HG03139 (cell line): Measurements from ENCODE around the gene FHOD3.

ENCODE experiments used
- ATAC-seq: cut with Tn5 transposase; IDR thresholded peaks from one replicate; pipeline ENCODE4 v1.9.1; 2021; ENCODE audit not compliant: unreplicated experiment

FHOD3 gene

DNA sequence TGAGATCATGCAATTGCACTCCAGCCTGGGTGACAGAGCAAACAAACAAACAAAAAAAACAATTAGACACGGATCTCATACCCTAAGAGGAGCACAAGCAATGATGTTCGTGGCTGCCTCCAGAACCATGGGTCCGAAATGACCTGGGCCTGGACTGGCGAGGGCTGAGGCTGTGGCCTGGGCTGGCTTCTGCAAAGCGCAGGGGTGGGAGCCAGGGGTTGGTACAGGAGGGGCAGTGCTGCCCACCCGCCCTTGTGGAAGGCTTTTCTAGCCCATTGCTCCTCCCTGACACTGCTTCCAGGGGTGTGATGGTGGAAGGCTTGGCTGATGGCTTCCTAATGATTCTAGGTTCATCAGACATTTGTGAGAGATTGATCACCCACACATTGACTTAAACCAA lies 167.8 kb downstream of the FHOD3 start:
- no peak for ATAC-seq

DNA sequence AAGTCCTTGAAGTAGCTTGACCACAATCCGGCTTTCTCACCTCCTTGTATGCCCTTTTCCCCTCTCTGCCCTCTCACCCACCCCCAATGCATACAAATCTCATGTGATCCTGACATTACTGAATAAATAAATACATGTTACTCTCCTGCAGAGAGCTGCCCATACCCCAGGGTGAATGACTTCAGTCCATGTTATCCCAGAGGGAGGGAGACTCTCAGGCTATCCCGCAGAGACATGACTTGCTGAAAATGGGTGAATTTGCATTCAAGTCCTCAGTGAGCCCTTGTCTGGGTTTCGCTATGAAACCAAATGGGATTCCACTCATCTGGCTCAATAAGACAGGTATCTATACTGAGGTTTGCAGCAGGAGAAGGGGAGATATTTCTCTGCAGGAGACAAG lies 168.5 kb downstream of the FHOD3 start:
- no peak for ATAC-seq

DNA sequence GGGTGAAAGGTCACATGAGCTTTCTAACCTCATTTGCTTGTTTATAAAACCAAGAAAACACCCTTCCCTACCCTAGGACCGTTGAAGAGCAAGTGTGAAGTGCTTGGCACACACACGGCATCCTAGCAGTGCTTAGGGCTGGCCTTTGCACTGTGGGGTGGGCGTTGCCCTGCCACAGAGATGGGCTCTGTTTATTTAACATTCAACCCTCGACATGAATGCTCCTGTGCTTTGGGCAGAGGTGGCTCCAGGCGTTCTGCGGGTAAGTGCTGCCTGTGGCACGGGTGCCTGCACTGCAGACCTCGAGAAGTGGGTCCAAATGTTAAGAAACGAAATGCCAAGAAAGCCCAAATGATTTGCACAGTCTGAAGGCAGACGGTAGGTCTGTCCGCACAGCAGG lies 170.1 kb downstream of the FHOD3 start:
- no peak for ATAC-seq

DNA sequence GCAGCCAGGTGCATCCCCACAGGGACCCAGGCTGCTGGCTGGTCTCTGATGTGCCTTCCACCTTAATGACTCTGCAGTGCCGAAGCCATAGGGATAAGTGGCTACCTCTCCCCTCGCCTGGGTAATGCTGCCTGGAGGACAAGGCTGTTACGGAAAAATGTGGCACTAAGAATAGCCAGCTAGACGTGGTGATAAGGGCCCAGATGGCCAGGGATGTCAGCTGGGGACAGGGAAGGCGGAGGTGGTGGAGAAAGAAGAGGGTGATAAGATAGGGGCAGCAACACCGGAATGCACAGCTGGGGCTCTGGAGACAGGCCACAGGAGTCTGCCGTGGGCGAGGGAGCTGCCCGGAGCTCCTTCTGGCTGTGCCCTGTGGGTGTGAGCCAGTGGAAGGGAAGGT lies 170.6 kb downstream of the FHOD3 start:
- no peak for ATAC-seq

DNA sequence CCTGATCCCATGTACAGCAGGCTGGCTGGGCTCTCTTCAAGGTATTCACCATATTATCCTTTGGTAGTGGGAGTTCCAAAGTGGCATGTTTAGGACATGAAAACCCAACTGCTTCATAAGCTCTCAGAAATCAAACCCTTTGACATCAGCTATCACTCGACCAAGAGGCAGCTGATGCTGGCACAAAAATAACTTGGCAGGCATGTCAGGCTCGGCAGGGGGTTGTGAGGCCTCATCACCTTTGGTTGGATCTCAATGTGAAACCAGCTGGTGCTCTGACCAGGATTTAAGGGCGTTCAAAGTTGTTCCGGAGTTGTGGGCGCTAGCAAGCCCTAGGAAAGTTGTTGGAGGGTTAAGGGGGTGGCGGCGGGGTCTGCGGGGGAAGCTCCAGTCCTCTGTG lies 171.9 kb downstream of the FHOD3 start:
- no peak for ATAC-seq

DNA sequence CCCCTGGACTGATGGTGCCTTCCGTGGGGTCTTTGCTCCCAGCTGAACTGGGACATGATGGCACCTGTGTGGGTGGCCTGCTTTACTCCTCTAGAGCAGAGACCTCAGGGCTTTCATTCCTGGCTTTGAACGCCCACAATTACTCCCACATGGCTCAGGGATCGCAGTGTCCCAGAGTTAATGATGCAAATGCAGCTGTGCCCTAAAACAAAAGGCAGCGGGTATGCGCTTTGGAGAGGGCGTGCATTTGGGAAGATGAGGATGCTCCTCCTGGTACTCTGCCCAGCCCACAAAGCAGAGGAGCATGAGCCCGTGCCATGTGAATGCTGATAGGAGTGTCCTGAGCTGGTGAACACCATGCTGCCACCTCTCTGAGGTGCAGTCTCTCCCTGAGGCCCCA lies 173.4 kb downstream of the FHOD3 start:
- ATAC-seq = no peak

DNA sequence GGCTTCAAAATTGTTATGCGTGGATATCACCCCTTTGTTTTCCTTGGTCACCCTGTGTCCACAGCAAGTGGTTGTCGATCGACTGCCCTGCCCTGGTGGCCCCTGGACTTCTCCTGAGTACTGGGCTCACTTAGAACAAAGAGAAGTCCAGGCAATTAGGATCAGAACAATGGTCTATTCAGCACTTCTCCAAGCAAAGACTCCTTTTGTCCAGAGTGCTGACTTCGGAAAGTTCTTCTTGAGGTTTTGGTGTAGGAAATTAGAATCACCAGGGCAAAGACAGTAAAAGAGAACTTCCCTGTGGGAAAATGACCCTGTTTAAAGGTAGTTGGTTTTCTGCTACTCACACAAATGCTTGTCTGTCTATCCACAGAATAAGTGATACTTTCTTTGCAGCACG lies 173.9 kb downstream of the FHOD3 start:
- ATAC-seq = no peak

DNA sequence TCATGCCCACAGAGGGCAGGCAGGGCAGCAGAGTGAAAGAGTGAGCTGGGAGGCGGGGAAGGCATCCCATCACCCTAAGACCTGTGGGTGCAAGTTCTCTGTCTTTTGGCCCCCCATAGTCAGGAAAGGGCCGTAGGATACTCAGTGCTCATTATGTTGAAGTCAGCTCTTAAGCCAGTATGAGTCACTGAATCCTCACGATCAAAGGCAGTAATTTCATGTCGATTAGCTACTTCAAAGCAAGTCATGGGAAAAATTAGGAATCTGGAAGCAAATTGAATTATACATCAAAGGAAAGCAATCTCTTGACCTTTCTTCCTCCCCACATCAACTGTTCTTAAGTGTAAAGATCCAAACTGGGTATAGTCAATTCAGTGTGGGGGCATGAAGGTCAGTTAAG lies 178.9 kb downstream of the FHOD3 start:
- no peak for ATAC-seq

DNA sequence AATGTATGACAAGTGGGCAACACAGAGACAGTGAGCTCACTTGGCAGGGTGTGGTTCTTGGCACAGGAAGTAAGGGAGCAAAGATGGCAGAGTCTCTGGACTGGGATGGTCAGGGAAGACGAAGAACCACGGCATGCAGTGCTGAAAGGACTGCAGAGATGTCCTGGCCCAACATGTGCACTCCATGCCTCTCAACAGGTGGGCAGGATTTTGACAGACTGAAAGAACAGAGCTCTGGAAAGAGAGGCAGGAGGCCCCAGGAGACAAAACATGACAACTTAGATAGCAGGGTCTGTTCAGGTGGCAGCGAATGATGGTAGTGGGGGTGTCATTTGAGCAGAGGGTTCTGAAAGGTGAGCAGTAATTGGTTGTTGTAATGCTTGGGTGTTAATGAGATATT lies 180.3 kb downstream of the FHOD3 start:
- no peak for ATAC-seq

DNA sequence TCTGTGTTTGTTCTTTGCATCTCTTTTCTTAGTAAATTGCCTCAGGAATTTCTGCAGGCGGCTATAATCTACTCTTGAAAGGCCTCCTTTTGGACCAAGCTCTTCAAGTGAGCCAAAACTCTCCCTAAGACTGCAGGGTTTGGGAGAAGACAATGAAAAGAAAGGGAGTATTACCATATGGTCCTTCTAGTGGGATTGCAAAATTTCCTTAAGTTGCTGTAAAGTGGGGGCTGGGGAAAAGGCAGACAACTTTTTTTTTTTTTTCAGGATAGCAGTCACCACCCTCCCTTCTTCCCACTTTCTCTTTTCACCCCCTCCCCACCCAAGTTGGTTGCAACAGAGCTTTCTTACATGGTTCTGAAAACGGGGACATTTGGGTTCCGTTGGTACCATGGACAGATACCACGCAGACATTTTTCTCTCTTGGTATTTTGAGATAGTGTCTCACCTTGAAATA lies 183.7 kb downstream of the FHOD3 start:
- no peak for ATAC-seq

DNA sequence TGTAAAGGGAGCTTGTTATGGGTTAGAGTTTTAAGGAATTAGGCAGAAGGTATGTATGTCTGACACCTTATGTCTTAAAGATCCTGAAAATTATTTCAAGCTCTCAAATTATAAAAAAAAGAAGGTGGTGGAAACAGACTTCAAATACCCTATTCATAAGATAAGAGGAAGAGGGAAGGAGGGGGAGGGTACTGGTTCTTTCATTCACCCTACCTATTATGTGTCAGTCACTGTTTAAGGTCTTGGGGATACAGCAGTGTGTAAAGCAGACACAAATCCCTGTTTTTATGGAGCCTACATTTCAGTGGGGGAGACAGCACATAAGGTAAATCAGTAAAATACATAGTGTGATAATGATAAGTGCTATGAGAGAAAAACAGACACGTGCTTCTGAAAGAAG lies 184.4 kb downstream of the FHOD3 start:
- ATAC-seq = no peak

DNA sequence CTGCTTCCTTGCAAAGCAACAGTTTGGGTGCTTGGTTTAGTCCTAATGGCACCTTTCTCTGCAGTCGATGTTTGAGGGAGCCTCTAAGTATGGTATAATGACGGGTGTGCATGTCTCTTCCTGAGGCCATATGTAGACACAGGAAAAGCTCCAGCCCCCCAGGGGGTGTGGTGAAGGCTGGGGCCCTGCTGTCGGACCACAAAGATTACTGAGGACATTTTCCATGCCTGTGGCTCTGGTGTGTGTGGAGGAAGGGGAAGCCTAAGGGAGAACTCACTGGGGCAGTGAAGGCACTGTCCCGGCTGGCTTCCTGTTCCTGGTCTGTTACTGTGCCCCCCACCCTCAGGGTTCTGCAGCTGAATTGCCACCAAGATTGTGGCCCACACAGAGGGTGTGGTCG lies 187.1 kb downstream of the FHOD3 start:
- ATAC-seq = no peak

DNA sequence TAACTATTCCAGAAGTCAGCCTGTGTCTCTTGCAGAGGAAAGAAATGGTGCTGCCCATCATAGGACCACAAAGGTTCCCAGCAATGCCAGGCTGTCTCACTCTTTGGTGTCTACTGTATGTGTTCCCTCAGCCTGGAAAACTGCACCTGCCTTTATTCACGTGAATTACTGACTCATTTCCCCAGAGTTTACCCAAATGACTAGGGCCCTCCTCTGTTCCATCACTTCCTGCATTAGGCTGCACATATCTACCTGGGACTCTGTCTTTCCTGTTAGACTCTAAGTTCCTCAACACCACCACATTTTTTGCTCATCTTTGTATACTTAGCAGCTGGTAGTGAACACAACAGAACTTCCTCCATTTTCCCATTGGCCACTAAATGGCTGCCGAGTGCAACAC lies 188.3 kb downstream of the FHOD3 start:
- no peak for ATAC-seq

DNA sequence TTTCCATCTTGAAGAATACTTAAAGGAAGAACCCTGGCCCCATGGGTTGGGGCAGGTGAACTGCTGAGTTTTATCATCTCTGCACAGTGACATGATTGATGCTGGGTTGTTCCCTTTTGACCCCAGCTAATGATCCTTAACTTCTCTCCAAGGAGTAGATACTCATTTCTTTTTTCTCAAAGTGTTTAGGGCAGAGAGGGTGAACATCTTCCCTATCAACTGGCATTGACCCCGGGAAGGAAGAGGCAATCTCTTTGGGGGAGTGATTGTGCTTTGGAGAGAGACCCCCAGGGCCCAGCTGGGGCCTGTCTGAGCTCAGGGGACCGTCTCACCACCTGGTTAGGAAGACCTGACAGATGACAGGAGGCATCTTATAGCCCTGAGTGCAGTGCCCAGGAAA lies 190.6 kb downstream of the FHOD3 start:
- ATAC-seq = no peak

DNA sequence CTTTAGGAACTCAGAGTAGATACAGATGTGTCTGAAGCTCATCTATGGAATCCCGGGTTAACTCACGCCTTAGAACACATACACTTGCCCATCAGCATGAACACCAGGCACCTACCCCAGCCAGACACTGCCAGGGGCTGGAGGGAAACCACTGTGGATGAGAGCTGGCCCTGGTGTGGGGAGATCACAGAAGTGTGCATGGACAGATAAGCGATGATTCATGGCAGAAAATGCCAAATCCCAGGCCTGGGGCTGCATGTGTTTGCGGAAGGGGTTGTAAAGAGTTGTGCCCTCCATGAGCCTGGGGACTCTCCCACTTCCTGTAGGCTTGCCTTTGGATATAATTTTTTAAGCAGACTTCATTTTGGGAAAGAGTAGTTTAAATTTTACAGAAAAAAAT lies 193.4 kb downstream of the FHOD3 start:
- no peak for ATAC-seq

DNA sequence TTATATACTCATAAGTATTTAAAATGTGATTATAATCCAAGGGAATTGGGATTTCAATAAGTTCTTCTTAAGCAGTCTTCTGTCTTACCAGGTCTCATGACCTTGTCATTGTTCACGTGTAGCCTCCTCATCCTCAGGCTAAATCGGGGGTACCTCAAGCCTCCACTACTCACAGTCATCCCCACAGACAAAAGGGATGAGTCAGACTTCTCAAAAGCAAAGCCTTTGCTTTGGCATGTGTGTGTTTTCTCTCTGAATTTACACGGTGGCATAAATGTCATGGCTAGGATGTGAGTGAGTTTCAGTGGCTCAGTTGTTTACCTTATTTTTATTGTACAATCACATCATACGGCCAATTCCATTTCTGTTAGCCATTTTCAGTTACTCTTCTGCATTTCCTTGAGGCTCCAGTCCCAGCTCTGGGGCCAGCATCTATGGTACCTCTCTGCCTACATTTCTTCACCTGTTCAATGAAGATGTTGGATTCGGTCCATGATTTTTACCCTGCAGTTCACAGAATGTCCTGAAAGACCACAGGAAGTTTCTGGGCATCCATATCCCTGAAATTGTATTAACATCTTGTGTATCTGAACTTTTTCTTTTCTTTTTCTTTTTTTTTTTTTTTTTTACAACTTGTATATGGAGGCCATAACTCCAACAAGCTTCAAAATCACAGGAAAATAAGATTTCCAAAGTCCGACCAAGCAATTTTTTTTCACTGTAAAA lies 195.3 kb downstream of the FHOD3 start:
- no peak for ATAC-seq

DNA sequence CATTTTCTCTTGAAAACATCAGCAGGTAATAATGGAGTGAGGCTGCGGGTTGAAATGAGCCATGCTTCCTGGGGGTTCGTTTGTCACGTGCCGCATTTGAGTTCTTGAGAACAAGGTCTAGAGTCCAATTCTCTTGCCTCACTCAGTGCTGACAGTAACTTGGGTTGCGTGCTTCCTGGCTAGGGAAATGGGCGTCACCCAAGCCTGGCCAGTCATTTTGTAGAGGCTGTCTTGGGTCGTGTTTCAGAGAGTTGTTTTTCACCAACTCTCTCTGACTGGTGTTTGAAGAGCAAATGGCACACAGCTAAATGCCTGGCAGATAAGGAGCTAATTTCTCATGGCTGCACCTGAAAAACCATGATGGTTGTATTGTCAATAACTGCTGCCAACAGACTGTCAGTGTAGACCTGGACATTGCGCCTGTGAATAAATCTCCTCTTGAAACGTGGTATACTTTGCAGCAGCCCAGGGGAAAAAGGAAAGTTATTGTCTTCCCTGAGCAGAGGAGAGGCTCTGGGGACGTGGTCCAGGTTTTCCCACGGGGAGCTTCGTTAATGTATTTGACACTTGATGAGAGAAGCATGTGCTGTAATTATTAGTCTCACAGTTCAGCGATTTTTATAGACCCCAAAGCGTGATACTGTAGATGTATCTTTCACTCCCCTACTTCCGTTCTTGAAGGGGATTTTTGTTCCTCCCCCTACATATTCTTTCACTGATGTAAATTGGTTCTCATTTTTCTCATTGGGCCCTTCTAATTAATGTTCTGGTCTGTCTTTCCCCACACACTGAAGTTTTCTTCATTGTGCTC lies 196.0 kb downstream of the FHOD3 start:
- ATAC-seq = no peak

DNA sequence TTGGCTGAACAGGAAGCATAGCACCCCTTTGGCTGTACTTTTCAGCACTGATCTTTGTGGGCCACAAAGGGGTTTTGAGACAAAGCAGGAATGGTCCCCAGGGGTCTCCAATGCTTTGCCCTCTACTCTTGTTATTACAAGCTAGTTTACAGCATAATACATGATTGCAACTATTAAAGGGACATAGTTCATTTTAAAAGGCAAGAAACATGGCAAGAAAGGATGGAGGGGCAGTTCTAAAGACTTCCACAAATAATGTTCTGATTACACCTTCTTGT lies 196.6 kb downstream of the FHOD3 start:
- ATAC-seq = no peak

DNA sequence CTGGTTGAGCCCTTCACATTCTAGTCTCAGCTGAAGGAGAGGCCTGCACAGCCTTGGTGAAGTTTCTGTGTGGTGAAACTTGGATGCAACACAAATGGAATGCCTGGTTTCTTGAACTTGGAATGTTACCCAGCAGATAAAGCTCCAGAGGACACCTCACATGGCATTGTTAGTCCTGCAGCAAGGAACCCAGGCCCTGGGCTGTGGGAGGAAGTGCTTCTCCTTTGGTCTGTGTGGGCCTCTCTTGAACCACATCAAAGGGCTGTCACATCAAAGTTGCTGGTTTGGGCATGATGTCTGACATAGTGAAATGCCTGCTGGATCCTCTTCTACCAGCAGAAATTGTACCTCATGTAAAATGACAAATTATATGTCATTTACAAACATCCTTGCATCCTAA lies 198.5 kb downstream of the FHOD3 start:
- ATAC-seq = no peak

DNA sequence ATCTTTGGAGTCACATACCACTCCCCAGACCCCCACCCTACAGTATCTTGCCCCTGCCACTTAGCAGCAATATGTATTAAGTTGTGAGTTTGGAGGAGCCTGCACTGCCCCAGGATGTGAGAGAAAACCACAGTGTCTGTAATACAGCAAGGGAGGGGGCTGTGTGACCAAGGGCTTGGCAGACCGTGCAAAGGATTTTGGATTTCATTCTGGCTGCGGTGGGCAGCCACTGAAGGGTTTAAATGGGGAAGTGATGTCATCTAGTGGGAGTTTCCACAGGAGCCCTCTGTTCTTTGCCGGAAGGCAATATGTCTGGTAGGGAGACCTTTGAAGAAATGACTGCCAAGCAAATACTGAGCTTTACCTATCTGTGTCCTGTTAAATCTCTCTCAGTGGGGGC lies 202.4 kb downstream of the FHOD3 start:
- peak; percentile 90 for ATAC-seq

DNA sequence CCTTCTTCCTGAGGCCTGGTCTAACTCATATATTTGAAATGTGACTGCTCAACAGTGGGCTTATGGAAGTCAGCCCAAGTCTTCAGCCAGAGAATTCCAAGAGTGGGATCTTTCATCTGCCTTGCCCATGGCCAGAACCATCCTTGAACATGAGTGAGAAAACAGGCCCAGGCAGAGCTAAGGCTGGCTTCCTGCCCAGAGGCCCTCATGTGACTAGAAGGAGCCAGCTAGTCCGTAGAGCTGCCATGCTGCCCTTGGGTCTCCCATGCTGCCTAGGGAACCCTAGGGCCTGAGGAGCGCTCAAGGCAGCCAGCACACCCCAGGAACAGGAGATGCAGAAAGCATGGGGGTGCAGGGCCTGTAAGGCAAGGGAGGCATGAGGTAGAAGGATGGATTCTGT lies 203.6 kb downstream of the FHOD3 start:
- no peak for ATAC-seq

DNA sequence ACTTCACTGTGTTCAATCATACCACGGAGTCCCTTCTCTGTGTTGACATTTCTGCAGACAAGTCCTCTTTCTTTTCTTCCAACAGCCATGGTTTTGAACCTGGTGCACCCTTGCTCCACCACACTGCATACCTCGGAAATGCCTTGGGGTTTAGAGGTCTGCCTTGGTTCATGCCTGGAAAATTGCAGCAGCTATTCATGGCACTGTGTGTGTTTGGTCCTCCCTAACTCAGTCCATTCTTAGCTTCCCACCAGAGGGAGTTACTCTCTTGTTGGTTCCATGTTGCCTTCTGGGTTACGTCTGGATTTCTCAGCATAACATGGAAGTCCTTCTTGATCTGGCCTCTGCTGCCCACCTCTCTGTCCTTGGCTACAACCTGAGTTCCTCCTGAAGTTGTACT lies 206.0 kb downstream of the FHOD3 start:
- ATAC-seq = no peak

DNA sequence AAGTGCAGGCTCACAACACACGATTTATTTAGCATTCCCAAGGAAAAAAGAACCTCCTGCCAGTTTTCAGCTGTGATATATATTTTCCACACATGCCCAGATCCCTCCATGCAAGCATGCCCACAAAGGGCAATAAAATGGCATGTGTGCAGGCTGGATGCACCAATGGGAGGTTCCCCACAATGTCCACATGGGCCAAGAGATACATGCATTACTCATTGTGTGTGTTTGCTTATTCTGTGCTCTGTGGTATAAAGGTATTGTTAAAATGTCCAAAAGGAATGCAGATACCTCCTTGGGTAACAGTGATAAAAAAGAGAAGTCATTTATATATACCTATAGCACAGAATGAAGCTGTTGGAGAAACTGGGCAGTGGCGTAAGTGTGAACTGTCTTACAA lies 207.4 kb downstream of the FHOD3 start:
- no peak for ATAC-seq
